ENCODE measurements around the gene MRAS. TPM values are rescaled to one million over a fixed set of nuclear protein-coding genes. Genes with fewer than 3 reads are reported as not detected.

The MRAS gene
- polyA plus RNA-seq, 1 donor from 2014 or later: 52.8 TPM

DNA sequence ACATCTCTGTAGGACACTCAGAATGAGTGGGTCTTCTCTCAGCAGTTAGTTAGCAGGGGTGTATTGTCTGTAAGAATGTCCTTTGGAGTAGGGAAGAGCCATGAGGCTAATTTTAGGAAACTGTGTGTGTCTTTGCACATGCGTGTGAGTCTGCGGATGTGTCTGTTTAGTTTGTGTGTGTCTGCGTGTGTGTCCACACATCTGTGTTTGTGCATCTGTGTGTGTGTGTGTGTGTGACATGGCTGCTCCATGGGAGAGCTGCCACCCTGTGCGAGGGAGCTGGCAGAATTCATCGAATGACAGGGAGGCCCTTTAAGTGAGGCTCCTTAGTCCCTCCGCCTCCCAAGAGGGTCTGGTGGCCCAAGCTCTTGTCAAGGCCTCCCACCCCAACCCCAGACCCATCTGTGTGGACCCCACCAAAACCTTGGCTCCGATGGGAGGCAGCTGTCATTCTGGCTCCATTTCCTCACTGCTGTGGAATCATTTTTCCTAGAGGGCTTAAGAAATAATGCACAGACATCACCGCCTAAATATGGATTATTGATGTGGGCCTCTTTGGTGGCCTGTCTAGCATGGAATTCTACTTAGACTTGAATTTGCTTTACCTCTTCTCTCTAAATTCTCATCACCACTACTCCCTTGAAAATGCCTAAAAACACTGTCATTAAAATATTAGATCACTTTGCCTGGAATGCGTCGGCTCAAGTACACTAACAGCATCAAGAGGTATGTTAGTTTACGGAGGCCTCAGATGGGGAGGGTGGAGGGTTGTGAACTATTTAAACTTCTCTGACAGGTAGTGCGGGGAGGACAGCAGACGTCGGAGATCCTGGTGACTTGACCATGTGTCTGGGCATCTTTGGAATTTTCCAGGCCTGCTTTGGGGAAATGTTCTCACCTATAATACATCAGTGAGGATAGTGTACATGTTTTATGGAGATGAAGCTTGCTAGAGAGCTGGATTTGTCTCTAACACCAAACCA is 95.4 kb downstream of the MRAS start:
- TF ChIP-seq EP300 (conservative IDR thresholded peaks at IDR 0.05; ENCODE audit: poor library complexity, severe bottlenecking): no peak
- TF ChIP-seq MXI1 (conservative IDR thresholded peaks at IDR 0.05; ENCODE audit: poor library complexity, severe bottlenecking): no peak
- no peak for TF ChIP-seq SMC3 (conservative IDR thresholded peaks at IDR 0.05; ENCODE audit: poor library complexity)
- no peak for TF ChIP-seq TAF1 (IDR thresholded peaks at IDR 0.05; ENCODE audit: low read depth)
- TF ChIP-seq, protein P1, sequence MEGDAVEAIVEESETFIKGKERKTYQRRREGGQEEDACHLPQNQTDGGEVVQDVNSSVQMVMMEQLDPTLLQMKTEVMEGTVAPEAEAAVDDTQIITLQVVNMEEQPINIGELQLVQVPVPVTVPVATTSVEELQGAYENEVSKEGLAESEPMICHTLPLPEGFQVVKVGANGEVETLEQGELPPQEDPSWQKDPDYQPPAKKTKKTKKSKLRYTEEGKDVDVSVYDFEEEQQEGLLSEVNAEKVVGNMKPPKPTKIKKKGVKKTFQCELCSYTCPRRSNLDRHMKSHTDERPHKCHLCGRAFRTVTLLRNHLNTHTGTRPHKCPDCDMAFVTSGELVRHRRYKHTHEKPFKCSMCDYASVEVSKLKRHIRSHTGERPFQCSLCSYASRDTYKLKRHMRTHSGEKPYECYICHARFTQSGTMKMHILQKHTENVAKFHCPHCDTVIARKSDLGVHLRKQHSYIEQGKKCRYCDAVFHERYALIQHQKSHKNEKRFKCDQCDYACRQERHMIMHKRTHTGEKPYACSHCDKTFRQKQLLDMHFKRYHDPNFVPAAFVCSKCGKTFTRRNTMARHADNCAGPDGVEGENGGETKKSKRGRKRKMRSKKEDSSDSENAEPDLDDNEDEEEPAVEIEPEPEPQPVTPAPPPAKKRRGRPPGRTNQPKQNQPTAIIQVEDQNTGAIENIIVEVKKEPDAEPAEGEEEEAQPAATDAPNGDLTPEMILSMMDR (IDR thresholded peaks at IDR 0.05; ENCODE audit: poor library complexity, severe bottlenecking): no peak
- TF ChIP-seq POLR2AphosphoS5 (IDR thresholded peaks at IDR 0.05): no peak
- TF ChIP-seq, protein P2, sequence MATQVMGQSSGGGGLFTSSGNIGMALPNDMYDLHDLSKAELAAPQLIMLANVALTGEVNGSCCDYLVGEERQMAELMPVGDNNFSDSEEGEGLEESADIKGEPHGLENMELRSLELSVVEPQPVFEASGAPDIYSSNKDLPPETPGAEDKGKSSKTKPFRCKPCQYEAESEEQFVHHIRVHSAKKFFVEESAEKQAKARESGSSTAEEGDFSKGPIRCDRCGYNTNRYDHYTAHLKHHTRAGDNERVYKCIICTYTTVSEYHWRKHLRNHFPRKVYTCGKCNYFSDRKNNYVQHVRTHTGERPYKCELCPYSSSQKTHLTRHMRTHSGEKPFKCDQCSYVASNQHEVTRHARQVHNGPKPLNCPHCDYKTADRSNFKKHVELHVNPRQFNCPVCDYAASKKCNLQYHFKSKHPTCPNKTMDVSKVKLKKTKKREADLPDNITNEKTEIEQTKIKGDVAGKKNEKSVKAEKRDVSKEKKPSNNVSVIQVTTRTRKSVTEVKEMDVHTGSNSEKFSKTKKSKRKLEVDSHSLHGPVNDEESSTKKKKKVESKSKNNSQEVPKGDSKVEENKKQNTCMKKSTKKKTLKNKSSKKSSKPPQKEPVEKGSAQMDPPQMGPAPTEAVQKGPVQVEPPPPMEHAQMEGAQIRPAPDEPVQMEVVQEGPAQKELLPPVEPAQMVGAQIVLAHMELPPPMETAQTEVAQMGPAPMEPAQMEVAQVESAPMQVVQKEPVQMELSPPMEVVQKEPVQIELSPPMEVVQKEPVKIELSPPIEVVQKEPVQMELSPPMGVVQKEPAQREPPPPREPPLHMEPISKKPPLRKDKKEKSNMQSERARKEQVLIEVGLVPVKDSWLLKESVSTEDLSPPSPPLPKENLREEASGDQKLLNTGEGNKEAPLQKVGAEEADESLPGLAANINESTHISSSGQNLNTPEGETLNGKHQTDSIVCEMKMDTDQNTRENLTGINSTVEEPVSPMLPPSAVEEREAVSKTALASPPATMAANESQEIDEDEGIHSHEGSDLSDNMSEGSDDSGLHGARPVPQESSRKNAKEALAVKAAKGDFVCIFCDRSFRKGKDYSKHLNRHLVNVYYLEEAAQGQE (IDR thresholded peaks at IDR 0.05; ENCODE audit: borderline replicate concordance): no peak
- Histone ChIP-seq H2AFZ (ENCODE audit: low read depth, low read length) (no peak overlapping the region), H3K79me2 (replicated peaks; ENCODE audit: insufficient read depth, low read length) (no peaks in the 10 kb centered on the region), H3K9me2 (ENCODE audit: insufficient read depth, low read length) (no peaks in the 10 kb centered on the region), H4K20me1 (ENCODE audit: insufficient read depth) (no peaks in the 10 kb centered on the region), H3K9ac (ENCODE audit: low read length) (no peak overlapping the region), H3F3A (ENCODE audit: insufficient read depth, low read length, poor library complexity, severe bottlenecking) (no peaks in the 10 kb centered on the region), H3K27me3 (ENCODE audit: insufficient read depth, low read depth, low read length) (no peaks in the 10 kb centered on the region), H3K9me3 (ENCODE audit: low read length) (no peaks in the 10 kb centered on the region), H3K4me3 (ENCODE audit: low read length) (no peak overlapping the region), H3K4me2 (ENCODE audit: low read length) (no peak overlapping the region), H3K27ac (ENCODE audit: low read length) (no peak overlapping the region), H3K36me3 (ENCODE audit: insufficient read depth, low read length) (no peaks in the 10 kb centered on the region)

DNA sequence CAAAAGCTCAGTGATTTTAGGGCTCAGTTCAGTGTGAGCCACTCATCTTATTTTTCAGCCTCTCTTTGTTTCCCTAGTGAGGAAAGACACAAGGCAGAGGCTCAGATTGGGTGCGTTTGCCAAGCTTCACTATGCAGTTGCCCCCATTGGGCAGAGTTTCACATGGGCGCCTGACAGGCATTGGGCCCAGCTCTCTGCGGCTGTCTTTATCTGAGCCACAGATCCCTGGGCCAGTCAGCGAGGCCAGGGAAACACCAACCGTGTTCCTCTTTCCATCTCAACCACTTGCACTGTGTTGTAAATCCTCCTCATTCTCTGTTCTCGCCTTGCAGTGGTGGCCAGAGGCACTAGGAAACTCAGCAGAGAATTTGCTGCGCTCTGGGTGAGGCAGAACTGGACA is 96.9 kb downstream of the MRAS start:
- Histone ChIP-seq H4K20me1 (ENCODE audit: insufficient read depth) (no peaks in the 10 kb centered on the region), H3K36me3 (ENCODE audit: insufficient read depth, low read length) (no peaks in the 10 kb centered on the region), H3K4me3 (ENCODE audit: low read length) (no peak overlapping the region), H3F3A (ENCODE audit: insufficient read depth, low read length, poor library complexity, severe bottlenecking) (no peaks in the 10 kb centered on the region), H3K4me2 (ENCODE audit: low read length) (no peak overlapping the region), H3K9me2 (ENCODE audit: insufficient read depth, low read length) (no peaks in the 10 kb centered on the region), H3K9ac (ENCODE audit: low read length) (no peak overlapping the region), H3K9me3 (ENCODE audit: low read length) (no peaks in the 10 kb centered on the region), H3K27me3 (ENCODE audit: insufficient read depth, low read depth, low read length) (no peaks in the 10 kb centered on the region), H3K27ac (ENCODE audit: low read length) (no peak overlapping the region), H3K79me2 (replicated peaks; ENCODE audit: insufficient read depth, low read length) (no peaks in the 10 kb centered on the region), H2AFZ (ENCODE audit: low read depth, low read length) (no peak overlapping the region)
- no peak for TF ChIP-seq RAD21 (conservative IDR thresholded peaks at IDR 0.05)
- no peak for TF ChIP-seq MXI1 (conservative IDR thresholded peaks at IDR 0.05; ENCODE audit: poor library complexity, severe bottlenecking)
- TF ChIP-seq, protein P1 (IDR thresholded peaks at IDR 0.05; ENCODE audit: poor library complexity, severe bottlenecking): no peak
- no peak for TF ChIP-seq SMC3 (conservative IDR thresholded peaks at IDR 0.05; ENCODE audit: poor library complexity)
- no peak for TF ChIP-seq EP300 (conservative IDR thresholded peaks at IDR 0.05; ENCODE audit: poor library complexity, severe bottlenecking)
